GM21825 (cell line): ENCODE data around the gene COMTD1.
"Not testable (repeated sequence)": the region's sequence is repeated elsewhere in the genome, so short reads cannot be mapped to it uniquely, and the experiment has no call there.

Experiments used
- ATAC-seq: cut with Tn5 transposase; IDR thresholded peaks from one replicate; pipeline ENCODE4 v1.9.1; 2021; ENCODE audit warnings: mild to moderate bottlenecking, moderate library complexity; ENCODE audit not compliant: unreplicated experiment

The COMTD1 gene

DNA sequence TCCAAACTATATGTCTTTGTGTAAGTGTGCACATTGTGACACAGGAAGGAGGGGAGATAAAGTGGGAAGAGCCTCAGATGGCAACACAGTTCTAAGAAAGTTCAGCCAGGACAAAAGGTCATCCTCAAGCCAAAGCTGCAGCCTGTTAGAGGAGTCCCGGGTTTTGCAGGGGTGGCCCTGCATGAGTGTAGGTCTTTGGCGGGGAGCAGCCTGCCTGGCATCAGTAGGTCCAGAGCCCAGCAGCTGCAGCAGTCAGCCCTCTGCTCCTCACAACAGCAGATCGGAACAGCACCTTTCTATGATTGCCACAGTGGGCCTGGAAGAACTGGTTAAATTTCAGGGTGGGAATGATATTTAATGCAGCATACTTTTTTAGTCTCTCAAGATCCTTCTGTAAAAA is 38.7 kb downstream of the COMTD1 start:
- no peak for ATAC-seq

DNA sequence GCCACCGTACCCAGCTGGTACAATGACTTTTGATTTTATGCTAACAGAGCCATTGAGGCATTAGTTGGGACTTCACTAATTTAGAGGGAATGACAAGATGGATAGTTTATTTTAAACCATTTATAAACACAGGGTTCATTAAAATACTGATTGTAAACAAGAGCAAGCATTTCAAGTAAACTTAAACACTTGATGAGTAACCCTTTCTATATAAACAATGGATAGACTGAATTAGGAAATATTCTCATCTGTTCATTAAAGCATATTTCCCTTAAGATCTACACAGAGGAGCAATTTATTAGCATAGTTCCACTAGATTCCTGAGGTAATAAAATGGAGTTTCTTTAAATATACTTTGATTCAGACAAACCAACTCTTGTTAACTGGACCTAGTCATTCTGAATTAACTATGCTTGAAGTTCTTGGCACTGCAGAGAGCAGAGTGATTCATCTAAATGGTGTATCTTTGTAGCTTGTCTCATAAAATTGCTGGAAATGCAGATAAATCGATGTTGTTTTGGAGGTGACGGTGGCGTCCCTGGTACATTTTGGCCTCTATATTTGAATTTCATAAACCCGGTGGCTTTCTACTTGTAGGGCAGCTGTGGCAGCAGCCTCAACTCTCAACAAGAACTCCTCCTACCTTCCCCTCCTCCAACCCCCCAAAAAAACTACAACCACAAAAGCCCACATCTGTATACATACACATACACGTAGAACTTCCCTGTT is 40.6 kb downstream of the COMTD1 start:
- no peak for ATAC-seq

DNA sequence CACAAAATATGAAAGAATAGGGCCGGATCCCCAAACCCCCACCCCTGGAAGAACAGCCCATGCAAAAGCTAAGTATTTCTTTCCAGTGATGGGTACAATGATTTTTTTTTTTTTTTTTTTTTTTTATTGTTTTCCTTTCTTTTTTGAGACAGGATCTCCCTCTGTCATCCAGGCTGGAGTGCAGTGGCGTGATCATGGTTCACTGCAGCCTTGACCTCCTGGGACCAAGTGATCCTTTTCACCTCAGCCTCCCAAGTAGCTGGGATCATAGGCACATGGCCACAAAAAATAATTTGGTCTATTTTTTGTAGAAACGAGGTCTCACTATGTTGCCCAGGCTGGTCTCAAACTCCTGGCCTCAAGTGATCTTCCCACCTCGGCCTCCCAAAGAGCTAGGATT is 41.1 kb downstream of the COMTD1 start:
- not testable (repeated sequence) for ATAC-seq

DNA sequence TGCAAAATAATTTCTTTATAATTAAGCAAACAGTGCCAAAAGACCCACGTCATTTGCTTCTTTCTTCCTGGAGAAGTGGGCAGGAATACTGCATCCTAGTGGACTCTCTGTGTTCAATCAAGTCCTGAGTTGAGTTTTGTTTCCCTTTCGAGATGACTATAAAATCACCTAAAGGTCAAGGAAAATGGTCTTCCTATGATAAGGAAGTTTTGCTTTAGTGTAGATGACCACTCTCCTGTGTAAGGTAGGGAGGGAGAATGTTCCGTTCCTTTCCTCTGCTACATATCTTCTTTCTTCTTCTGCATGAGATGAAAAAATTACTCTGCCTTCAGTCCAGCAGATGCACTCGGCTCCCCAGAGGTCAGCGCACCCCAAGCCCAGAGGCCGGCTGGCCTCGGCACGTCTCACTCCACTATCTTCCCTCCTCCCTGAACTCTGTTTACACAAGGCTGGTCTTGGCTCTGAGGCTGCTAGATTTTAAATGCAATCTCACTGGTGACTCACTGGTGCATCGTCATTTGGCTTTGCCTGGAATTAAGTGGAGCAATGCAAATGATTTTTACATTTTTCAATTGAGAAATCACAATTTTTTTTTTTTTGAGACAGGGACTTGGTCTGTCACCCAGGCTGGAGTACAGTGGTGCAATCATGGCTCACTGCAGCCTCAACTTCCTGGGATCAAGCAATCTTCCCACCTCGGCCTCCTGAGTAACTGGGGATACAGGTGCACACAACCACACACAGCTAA is 43.8 kb downstream of the COMTD1 start:
- no peak for ATAC-seq

DNA sequence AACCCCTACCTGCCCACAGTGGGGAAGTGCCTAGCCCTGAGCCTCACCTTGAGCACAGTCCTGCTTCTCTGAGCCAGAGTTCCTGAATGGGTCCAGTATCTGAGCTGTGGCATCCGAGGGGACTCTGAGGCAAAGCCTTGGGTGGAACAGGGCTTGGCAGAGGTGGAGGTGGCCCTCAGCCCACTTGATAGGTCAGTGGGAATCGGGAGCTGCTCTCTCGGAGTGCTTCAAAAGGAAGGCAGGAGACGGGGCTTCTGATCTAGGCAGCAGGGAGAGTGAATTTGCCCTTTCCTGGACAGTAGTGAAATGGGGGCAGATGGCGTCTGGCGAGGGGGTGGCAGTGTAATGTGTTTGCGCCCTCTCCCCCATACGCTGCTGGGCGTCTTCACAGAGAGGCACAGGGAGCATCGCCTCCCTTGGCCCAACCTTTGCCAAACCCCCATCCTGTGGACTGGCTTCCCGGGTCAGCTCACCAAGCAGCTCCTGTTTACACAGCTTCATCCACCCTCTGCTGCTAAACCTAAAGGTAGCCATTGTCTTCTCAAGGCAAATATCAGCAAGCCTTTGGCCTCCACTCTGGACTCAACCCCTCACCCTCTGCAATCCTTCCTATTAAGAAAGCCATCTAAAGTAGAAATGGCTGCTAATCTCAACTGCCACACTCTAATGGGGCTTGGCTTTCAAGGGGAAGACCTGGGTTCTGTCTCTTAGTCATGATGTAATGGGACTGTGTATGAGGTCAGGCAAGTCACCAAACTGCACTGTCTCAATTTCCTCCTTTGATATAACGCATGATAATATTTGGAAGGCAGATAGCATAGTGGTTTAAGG is 46.3 kb downstream of the COMTD1 start:
- ATAC-seq: no peak

DNA sequence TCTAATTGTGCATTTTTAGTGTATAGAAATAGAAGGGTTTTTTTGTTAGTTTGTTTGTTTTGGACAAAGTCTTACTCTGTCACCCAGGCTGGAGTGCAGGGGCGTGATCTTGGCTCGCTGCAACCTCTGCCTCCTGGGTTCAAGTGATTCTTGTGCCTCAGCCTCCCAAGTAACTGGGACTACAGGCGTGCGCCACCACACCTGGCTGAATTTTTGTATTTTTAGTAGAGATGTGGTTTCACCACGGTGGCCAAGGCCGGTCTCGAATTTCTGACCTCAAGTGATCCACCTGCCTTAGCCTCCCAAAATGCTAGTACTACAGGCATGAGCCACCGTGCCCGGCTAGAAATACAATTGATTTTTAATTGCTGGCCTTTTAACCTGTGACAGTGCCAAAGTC is 47.2 kb downstream of the COMTD1 start:
- ATAC-seq: not testable (repeated sequence)

DNA sequence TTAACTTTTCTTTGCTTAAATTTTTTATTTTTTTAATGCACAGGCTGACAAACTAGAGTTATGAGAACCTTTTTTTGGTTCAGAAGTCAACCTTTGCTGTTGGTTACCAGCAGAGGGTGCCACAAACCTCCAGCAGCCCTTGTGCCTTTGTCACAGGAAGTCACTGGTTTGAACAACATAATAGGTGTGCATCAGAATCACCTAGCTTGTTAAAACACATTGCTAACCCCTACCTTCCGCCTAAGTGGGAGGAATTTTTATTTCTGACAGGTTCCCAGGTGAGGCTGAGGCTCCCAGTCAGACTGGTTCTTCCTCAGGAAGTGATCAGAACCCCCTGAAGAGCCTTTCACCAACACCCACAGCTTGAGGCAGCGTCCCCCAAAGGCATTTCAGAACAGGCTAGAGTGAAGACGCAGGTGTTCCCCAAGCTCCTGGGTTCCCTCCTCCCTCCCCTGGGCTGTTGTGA is 47.8 kb downstream of the COMTD1 start:
- peak; percentile 55 for ATAC-seq

DNA sequence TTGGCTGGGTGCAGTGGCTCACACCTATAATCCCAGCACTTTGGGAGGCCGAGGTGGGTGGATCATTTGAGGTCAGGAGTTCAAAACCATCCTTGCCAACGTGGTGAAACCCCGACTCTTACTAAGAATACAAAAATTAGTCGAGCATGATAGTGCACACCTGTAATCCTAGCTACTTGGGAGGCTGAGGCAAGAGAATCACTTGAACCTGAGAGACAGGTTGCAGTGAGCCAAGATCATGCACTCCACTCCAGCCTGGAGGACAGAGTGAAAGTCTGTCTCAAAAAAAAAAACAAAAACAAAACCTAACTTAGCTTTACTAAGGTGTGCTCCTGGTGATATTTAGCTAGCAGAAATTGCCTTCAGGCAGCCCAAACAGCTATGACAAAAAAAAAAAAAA is 49.4 kb downstream of the COMTD1 start:
- ATAC-seq: no peak
